AG04449 (cell line): Measurements from ENCODE around the gene DMXL2.

Experiments
- CTCF ChIA-PET: fragments of 350-600 bp; formaldehyde crosslinking; extraction: SDS; loops from one replicate; lab custom pipeline; 2021; ENCODE audit warnings: antibody characterized with exemption; lab: Yijun Ruan, JAX
- POLR2A ChIA-PET: fragments of 400-600, 350-600 bp; formaldehyde crosslinking; extraction: SDS; loops from one replicate; lab custom pipeline; 2020; ENCODE audit warnings: antibody characterized with exemption, inconsistent platforms; lab: Yijun Ruan, JAX
- DNase-seq: peaks from one replicate; pipeline ENCODE4 v3.0.0-alpha.2; 2010; ENCODE audit warnings: low read depth, low spot score
- H3K4me3 ChIP-seq: 2 replicates; pipeline ENCODE4 v1.5.1; 2011; ENCODE audit warnings: low read depth, mild to moderate bottlenecking, control low read depth, low read length
- TF ChIP-seq, protein P1 (sequence below): IDR thresholded peaks from one replicate; pipeline ENCODE4 v1.5.1; 2011; ENCODE audit warnings: mild to moderate bottlenecking, moderate library complexity, low read length, control low read depth, inconsistent platforms; ENCODE audit not compliant: insufficient read depth; ENCODE audit errors: missing control alignments

Gene DMXL2

DNA sequence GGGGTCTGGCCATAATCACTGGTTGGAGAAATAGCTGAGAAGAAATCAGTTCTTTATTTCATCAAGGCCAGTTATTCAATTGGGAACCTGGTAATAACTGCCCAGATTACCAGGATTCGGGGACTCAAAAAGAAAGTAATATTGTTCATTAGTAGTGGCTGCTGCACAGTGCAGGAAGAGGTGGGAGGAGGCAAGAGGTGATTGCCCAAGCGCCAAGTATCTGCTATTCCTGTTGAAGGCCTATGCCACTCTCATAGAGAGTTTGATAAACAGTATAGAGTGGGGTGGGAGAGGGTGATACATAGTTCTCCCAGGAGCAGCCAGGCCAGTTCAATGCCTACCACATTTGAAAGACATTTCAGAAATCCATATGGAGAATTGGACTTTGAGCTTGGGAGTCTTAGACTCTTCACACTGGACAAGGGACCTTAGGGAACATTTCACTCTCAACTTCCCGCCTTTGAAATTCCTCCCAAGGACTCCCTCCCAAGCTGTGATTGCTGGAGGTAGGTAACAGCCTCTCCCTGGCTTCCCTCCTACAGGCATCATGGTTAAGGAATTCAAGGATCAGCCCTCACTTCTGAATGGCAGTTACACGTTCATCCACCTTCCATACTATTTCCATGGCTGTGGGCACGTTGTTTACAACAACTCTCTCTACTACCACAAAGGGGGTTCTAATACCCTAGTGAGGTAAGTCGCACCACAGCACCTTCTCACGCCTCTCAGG, 221.4 kb downstream of the DMXL2 start:
- TF ChIP-seq, protein P1, sequence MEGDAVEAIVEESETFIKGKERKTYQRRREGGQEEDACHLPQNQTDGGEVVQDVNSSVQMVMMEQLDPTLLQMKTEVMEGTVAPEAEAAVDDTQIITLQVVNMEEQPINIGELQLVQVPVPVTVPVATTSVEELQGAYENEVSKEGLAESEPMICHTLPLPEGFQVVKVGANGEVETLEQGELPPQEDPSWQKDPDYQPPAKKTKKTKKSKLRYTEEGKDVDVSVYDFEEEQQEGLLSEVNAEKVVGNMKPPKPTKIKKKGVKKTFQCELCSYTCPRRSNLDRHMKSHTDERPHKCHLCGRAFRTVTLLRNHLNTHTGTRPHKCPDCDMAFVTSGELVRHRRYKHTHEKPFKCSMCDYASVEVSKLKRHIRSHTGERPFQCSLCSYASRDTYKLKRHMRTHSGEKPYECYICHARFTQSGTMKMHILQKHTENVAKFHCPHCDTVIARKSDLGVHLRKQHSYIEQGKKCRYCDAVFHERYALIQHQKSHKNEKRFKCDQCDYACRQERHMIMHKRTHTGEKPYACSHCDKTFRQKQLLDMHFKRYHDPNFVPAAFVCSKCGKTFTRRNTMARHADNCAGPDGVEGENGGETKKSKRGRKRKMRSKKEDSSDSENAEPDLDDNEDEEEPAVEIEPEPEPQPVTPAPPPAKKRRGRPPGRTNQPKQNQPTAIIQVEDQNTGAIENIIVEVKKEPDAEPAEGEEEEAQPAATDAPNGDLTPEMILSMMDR, result no peak
- CTCF ChIA-PET, result interaction anchor here (0.8 to 11.7 kb wide), 31 partner anchors 8 to 268 kb away, joined by 3 to 177 read pairs (median 6); no protein-coding TSS in a partner anchor
- no peak for DNase-seq
- H3K4me3 ChIP-seq, result no peak overlapping the region
- POLR2A ChIA-PET, result no interaction called here

DNA sequence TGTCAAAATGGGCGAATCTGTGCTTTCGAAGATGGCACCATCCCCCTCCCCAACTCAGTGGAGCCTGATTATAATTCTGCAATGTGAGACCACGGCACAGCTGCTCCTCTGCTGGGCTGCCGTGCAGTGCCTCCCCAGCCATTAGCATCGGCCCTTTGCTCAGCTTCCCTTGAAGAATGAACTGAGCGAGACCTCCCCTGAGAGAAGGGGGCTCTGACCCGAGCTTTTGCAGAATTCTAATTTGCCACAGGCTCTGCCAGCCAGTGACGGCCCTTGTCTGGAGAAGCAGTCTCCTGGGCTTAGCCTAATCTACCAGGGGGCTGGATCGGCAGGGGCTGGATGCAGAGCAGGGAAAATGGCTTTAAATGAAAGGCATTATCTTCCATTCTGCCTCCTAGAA, 223.9 kb downstream of the DMXL2 start:
- no peak for DNase-seq
- TF ChIP-seq, protein P1, result no peak
- CTCF ChIA-PET, result interaction anchor here (1.4 to 11.7 kb wide), 4 partner anchors 10 to 235 kb away, joined by 7 to 177 read pairs (median 56); no protein-coding TSS in a partner anchor
- H3K4me3 ChIP-seq, result no peak overlapping the region
- POLR2A ChIA-PET, result no interaction called here
